LNCAP (cell line): Measurements from ENCODE around the gene CD300C.

ENCODE experiments used
- TF ChIP-seq, protein P1 (sequence below): fragments of 450-650 bp; IDR thresholded peaks from 2 replicates; pipeline ENCODE4 v1.5.1; 2017; ENCODE audit warnings: mild to moderate bottlenecking

The CD300C gene

GRCh38 chr17:74567397-74567796, 21.5 kb upstream of the CD300C start, which contains the start of gene CD300H:
TSS of gene CD300H (minus strand) at chr17:74567509.
- TF ChIP-seq, protein P1, sequence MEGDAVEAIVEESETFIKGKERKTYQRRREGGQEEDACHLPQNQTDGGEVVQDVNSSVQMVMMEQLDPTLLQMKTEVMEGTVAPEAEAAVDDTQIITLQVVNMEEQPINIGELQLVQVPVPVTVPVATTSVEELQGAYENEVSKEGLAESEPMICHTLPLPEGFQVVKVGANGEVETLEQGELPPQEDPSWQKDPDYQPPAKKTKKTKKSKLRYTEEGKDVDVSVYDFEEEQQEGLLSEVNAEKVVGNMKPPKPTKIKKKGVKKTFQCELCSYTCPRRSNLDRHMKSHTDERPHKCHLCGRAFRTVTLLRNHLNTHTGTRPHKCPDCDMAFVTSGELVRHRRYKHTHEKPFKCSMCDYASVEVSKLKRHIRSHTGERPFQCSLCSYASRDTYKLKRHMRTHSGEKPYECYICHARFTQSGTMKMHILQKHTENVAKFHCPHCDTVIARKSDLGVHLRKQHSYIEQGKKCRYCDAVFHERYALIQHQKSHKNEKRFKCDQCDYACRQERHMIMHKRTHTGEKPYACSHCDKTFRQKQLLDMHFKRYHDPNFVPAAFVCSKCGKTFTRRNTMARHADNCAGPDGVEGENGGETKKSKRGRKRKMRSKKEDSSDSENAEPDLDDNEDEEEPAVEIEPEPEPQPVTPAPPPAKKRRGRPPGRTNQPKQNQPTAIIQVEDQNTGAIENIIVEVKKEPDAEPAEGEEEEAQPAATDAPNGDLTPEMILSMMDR = no peak

DNA sequence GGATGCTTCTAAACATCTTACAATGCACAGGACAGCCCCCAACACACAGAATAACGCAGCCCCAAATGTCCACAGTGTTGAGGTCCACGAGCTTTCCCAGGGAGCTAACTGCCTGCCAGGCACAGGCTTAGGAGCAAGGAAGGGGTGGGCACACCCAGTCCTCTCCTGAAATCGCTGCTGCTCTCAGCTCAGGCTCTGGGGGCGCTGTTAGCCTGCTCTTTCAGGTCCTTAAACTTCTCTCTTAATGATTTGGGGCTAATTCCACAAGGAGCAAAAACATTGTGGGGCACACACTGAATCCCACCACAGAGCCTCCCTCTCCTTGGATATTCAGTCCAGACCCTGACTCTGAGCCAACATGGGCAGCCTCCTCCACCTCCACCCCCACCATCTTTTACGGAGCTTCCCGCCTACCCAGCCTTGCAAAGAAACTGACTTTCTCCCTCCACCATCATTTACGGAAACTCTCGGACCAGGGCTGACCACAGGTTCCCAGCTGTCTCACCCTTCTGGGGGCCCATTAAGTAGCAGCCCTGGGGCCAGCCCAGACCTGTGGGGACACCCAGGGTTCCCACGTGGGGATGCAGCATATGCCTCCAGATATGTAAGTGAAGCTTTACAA, 20.3 kb upstream of the CD300C start:
- TF ChIP-seq, protein P1 = peak; percentile 73

GRCh38 chr17:74565126-74565525, 19.2 kb upstream of the CD300C start:
- TF ChIP-seq, protein P1 = no peak

- TF ChIP-seq, protein P1 = no peak
Observed at GRCh38 chr17:74563358-74563757, 17.4 kb upstream of the CD300C start.

DNA sequence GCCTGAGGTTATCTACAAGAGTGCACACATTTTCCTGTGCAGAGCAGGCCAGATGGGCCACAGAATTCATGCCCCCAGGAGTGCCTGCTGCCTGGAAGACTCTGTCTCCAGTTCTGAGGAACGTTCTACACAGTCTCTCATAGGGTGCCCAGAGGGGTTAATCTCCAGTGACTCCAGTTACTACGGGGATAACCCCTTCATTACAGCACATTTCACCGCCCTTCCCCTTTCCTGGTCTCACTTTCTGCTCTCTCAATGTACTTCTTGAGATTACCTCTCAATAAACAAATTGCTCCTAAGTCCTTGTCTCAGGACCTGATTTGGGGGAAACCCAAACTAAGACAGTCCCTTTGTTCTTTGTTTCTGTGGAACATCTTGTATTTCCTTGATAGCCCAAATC, 15.7 kb upstream of the CD300C start:
- TF ChIP-seq, protein P1 = no peak

- TF ChIP-seq, protein P1 = no peak
Observed at GRCh38 chr17:74558882-74559519, 13.1 kb upstream of the CD300C start.

DNA sequence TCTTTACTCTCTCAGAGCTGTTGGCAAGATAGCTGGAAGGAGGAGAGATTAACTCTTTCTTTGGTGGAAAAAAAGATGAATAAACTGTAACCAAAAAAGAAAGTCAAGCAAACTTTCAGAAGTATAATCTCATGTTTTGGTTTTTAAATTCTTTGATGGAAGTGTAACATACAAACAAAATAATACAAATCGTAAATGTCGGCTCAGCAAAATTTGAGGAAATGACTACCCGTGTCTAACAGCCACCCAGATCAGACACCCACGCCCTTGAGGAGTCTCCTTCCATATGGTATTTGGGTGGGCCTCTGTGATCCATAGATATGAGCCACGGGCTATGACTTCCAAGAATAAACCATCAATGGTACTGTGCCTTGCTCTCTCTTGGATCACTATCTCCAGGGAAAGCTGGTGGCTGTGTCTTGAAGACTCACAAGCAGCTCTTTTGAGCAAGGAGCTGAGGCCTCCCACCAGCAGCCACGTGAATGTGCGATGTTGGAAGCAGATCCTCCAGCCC, 9.6 kb upstream of the CD300C start:
- TF ChIP-seq, protein P1 = no peak
